ENCODE data around the gene TEX44. TPM values are rescaled to one million over a fixed set of nuclear protein-coding genes. Genes with fewer than 3 reads are reported as not detected.

Gene TEX44
- total and polyA plus RNA-seq, 9 of the 15 experiments (the other 6 are each of a cell fraction or from before 2014, with no cell fraction given): not detected

DNA sequence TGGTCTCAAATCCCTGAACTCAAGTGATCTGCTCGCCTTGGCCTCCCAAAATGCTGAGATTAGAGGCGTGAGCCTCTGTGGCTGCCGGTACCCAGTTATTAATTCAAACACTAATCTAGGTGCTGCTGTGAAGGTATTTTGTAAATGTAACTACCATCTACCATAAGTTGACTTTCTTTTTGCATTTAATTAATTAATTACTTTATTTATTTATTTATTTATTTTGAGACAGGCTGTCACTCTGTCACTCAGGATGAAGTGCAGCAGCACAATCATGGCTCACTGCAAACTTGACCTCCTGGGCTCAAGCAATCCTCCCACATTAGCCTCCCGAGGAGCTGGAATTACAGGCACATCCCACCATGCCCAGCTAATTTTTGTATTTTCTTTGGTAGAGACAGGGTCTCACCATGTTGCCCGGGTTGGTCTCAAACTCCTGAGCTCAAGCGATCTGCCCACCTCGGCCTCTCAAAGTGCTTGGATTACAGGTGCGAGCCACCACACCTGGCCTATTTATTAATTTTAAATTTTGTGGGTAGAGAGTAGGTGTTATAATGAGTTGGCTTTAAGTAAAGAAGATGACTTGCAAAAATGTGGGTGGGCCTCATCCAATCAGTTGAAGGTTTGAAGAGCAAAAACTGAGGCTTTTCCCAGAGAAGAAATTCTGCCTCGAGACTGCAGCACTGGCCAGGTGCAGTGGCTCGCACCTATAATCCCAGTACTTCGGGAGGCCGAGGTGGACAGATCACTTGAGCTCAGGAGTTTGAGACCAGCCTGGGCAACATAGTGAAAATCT is 45.2 kb upstream of the TEX44 start:
- no TSS peak for BruUV-seq (replicated peaks)
- ChIA-PET CTCF (ENCODE audit: low intra/inter-chr PET ratio) (no interaction called here), POLR2A (no interaction called here)
- Histone ChIP-seq H3K9ac (ENCODE audit: insufficient read depth in 1 of 2, low read depth in 2 of 2, low read length in 2 of 2) (no peak overlapping the region), H2AFZ (ENCODE audit: low read depth, low read length) (no peak overlapping the region), H3K9me3 (replicated peaks; ENCODE audit: control insufficient read depth, insufficient read depth, low read depth, low read length) (0 out of 2 replicates have a peak, but pooled peaks cover 2% of the 10 kb centered on the region), H3K4me1 (replicated peaks in 1 of 2; ENCODE audit: control insufficient read depth in 2 of 2, insufficient read depth in 2 of 2, low read length in 2 of 2) (peaks cover 4 to 5% of the 10 kb centered on the region in 2 experiments; a peak in 3 of 5 replicates), H3K9me1 (ENCODE audit: control insufficient read depth, insufficient read depth, low read length) (no peaks in the 10 kb centered on the region), H3K4me3 (no peak overlapping the region), H3K4me2 (ENCODE audit: insufficient read depth, low read length) (no peak overlapping the region), H3K36me3 (ENCODE audit: control insufficient read depth, insufficient read depth, low read length) (no peaks in the 10 kb centered on the region), H3K27me3 (ENCODE audit: control insufficient read depth in 2 of 2, insufficient read depth in 2 of 2, low read length in 2 of 2) (peaks cover 0 to 11% of the 10 kb centered on the region in 2 experiments; a peak in 2 of 5 replicates), H3K27ac (ENCODE audit: extremely low read depth, low read depth, low read length) (no peak overlapping the region), H4K20me1 (replicated peaks; ENCODE audit: control insufficient read depth, insufficient read depth, low read length) (no peaks in the 10 kb centered on the region), H3K79me2 (ENCODE audit: control insufficient read depth, insufficient read depth, low read length) (no peaks in the 10 kb centered on the region)
- intact Hi-C loops (cut with micrococcal nuclease): no loop called here
- WGBS (ENCODE audit: insufficient coverage, low coverage, missing lambda C conversion rate): 20% methylated on average over 12 of the region's 12 CpGs
- DNase-seq (ENCODE audit: extremely low read depth in 1 of 4, low spot score in 3 of 4): no peak
- ATAC-seq: no peak
- no peak for FAIRE-seq
- in situ Hi-C loops (cut with MboI): no loop called here
- TF ChIP-seq XRCC3 (IDR thresholded peaks at IDR 0.05) (no peak), RFX5 (IDR thresholded peaks at IDR 0.05; ENCODE audit: low read depth, low read length) (no peak), MAFG (tag; conservative IDR thresholded peaks at IDR 0.05) (peak; percentile 59), ZNF316 (IDR thresholded peaks at IDR 0.05) (peak; percentile 51), HOXB6 (CRISPR knock-in tag; IDR thresholded peaks at IDR 0.05; ENCODE audit: borderline replicate concordance) (no peak), NFE2 (IDR thresholded peaks at IDR 0.05; ENCODE audit: low read depth) (peak; percentile 47; the same call in 1 of the 2 replicates), PKNOX1 (IDR thresholded peaks at IDR 0.05) (peak; percentile 13; the same call in 1 of the 2 replicates), MECOM (CRISPR knock-in tag; IDR thresholded peaks at IDR 0.05) (no peak), ZNF134 (CRISPR knock-in tag; conservative IDR thresholded peaks at IDR 0.05) (peak; percentile 96), NR2F6 (CRISPR knock-in tag; IDR thresholded peaks at IDR 0.05) (no peak)
- TF ChIP-seq, protein P1, sequence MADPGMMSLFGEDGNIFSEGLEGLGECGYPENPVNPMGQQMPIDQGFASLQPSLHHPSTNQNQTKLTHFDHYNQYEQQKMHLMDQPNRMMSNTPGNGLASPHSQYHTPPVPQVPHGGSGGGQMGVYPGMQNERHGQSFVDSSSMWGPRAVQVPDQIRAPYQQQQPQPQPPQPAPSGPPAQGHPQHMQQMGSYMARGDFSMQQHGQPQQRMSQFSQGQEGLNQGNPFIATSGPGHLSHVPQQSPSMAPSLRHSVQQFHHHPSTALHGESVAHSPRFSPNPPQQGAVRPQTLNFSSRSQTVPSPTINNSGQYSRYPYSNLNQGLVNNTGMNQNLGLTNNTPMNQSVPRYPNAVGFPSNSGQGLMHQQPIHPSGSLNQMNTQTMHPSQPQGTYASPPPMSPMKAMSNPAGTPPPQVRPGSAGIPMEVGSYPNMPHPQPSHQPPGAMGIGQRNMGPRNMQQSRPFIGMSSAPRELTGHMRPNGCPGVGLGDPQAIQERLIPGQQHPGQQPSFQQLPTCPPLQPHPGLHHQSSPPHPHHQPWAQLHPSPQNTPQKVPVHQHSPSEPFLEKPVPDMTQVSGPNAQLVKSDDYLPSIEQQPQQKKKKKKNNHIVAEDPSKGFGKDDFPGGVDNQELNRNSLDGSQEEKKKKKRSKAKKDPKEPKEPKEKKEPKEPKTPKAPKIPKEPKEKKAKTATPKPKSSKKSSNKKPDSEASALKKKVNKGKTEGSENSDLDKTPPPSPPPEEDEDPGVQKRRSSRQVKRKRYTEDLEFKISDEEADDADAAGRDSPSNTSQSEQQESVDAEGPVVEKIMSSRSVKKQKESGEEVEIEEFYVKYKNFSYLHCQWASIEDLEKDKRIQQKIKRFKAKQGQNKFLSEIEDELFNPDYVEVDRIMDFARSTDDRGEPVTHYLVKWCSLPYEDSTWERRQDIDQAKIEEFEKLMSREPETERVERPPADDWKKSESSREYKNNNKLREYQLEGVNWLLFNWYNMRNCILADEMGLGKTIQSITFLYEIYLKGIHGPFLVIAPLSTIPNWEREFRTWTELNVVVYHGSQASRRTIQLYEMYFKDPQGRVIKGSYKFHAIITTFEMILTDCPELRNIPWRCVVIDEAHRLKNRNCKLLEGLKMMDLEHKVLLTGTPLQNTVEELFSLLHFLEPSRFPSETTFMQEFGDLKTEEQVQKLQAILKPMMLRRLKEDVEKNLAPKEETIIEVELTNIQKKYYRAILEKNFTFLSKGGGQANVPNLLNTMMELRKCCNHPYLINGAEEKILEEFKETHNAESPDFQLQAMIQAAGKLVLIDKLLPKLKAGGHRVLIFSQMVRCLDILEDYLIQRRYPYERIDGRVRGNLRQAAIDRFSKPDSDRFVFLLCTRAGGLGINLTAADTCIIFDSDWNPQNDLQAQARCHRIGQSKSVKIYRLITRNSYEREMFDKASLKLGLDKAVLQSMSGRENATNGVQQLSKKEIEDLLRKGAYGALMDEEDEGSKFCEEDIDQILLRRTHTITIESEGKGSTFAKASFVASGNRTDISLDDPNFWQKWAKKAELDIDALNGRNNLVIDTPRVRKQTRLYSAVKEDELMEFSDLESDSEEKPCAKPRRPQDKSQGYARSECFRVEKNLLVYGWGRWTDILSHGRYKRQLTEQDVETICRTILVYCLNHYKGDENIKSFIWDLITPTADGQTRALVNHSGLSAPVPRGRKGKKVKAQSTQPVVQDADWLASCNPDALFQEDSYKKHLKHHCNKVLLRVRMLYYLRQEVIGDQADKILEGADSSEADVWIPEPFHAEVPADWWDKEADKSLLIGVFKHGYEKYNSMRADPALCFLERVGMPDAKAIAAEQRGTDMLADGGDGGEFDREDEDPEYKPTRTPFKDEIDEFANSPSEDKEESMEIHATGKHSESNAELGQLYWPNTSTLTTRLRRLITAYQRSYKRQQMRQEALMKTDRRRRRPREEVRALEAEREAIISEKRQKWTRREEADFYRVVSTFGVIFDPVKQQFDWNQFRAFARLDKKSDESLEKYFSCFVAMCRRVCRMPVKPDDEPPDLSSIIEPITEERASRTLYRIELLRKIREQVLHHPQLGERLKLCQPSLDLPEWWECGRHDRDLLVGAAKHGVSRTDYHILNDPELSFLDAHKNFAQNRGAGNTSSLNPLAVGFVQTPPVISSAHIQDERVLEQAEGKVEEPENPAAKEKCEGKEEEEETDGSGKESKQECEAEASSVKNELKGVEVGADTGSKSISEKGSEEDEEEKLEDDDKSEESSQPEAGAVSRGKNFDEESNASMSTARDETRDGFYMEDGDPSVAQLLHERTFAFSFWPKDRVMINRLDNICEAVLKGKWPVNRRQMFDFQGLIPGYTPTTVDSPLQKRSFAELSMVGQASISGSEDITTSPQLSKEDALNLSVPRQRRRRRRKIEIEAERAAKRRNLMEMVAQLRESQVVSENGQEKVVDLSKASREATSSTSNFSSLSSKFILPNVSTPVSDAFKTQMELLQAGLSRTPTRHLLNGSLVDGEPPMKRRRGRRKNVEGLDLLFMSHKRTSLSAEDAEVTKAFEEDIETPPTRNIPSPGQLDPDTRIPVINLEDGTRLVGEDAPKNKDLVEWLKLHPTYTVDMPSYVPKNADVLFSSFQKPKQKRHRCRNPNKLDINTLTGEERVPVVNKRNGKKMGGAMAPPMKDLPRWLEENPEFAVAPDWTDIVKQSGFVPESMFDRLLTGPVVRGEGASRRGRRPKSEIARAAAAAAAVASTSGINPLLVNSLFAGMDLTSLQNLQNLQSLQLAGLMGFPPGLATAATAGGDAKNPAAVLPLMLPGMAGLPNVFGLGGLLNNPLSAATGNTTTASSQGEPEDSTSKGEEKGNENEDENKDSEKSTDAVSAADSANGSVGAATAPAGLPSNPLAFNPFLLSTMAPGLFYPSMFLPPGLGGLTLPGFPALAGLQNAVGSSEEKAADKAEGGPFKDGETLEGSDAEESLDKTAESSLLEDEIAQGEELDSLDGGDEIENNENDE (IDR thresholded peaks at IDR 0.05; ENCODE audit: low read depth, low read length): no peak
